Measurements from ENCODE around the gene ZNF747. TPM values are rescaled to one million over a fixed set of nuclear protein-coding genes. Genes with fewer than 3 reads are reported as not detected.
"Not testable (repeated sequence)": the region's sequence is repeated elsewhere in the genome, so short reads cannot be mapped to it uniquely, and the experiment has no call there.

Gene ZNF747
- total RNA-seq, 4 donors from 2014 or later, result 16.0 to 25.7 (median 16.8) TPM

DNA sequence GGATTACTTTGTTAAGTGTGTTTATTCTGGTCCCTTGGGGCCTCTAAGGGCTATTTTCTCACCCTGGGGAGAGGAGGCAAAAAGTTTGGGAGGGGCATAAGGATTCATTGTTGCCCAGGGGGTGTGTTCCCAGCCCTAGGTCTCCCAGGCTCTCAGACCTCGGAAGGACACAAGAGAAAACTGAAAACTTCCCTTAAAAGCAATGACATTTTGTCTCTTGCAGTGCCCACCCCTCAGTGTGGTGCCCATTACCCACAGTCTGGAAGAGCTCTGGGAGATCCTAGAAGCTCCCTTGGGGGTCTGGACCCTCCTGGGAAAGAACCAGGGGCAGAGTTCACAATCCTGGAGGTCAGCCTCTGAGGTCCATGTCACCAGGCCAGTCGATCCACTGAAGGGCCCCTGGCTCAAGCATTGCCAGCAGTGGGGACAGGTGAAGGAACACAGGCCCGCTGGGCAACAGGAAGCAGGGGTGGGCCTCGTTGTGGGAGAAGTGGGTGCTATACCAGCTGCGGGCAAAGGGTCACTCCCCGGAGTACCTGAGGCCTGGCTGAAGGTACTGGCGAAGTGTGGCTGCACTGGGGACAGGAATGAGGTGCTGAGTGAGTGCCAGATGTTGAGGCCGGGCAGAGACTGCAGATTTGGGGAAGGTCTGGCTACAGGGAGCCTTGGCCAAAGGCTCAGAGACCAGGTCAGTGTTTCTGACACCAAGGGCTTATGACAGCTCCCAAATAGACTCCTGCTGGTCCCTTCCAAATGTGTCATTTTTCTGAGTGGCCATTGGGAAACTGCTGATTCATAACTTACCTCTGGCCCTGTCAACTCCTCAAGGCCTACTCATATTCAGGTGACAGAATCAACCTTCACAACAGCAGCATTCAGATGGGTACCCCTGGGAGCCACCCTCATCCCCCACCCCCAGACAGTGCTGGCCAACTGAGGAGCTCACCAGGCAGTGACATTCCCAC lies 4.6 kb upstream of the ZNF747 start:
- TF ChIP-seq, protein P1, sequence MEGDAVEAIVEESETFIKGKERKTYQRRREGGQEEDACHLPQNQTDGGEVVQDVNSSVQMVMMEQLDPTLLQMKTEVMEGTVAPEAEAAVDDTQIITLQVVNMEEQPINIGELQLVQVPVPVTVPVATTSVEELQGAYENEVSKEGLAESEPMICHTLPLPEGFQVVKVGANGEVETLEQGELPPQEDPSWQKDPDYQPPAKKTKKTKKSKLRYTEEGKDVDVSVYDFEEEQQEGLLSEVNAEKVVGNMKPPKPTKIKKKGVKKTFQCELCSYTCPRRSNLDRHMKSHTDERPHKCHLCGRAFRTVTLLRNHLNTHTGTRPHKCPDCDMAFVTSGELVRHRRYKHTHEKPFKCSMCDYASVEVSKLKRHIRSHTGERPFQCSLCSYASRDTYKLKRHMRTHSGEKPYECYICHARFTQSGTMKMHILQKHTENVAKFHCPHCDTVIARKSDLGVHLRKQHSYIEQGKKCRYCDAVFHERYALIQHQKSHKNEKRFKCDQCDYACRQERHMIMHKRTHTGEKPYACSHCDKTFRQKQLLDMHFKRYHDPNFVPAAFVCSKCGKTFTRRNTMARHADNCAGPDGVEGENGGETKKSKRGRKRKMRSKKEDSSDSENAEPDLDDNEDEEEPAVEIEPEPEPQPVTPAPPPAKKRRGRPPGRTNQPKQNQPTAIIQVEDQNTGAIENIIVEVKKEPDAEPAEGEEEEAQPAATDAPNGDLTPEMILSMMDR (IDR thresholded peaks at IDR 0.05), result no peak
- no peak for TF ChIP-seq EP300 (IDR thresholded peaks at IDR 0.05; ENCODE audit: low read depth)
- no peak for TF ChIP-seq POLR2A (IDR thresholded peaks at IDR 0.05)
- no peak for TF ChIP-seq POLR2AphosphoS5 (IDR thresholded peaks at IDR 0.05)
- WGBS, 2 donors (ENCODE audit: low coverage in 1 of 2), result 73% methylated on average over 8 of the region's 8 CpGs; no CpG with 5 or more reads in 1 of the 2 donors
- in situ Hi-C loops (cut with MboI; ENCODE audit: low pct_ligation_motif_present in 1 of 4, low pct_unique_long_range_greater_than_20kb in 1 of 4, low sequenced_read_pairs in 3 of 4) (no loop called here), intact Hi-C loops (cut with DNase I; ENCODE audit: low total_unique reads) (no loop called here)
- no peak overlapping the region for H3K4me3 ChIP-seq
- DNase-seq, result no peak
- no peaks in the 10 kb centered on the region for H3K27me3 ChIP-seq
- H3K27ac ChIP-seq, result peak overlapping the region in 2 of 4 donors; percentile 48 to 77
- H3K9me3 ChIP-seq, result no peaks in the 10 kb centered on the region
- peaks cover 5 to 40% (median 32%) of the 10 kb centered on the region in 4 donors for H3K4me1 ChIP-seq
- no peaks in the 10 kb centered on the region for H3K36me3 ChIP-seq

DNA sequence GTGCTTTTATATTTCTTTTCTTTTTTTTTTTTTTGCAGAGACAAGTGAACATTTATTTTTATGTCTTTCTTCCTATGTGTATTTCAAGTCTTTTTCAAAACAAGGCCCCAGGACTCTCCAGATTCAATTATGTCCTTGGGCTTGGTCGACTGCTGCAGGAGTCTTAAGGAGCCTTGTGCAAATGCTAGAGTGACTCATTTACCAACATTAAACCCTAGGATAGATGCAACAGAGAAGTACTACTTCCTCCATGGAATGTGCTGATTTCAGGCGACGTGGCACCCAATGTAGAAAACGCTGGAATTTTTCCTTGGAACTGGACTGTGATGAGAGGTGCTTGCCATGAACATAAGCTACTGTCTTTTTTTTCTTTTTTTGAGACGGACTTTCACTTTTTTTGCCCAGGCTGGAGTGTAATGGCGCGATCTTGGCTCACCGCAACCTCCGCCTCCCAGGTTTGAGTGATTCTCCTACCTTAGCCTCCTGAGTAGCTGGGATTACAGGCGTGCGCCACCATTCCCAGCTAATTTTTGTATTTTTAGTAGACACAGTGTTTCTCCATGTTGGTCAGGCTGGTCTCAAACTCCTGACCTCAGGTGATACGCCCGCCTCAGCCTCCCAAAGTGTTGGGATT lies 1.9 kb upstream of the ZNF747 start:
- in situ Hi-C loops (cut with MboI; ENCODE audit: low pct_ligation_motif_present in 1 of 4, low pct_unique_long_range_greater_than_20kb in 1 of 4, low sequenced_read_pairs in 3 of 4); intact Hi-C loops (cut with DNase I; ENCODE audit: low total_unique reads); H3K27me3 ChIP-seq; DNase-seq; H3K36me3 ChIP-seq; H3K9me3 ChIP-seq: not testable (repeated sequence)
- H3K4me3 ChIP-seq, result peak overlapping the region in 1 of 4 donors; percentile 65
- peak overlapping the region; percentile 93 to 96 (median 95) for H3K27ac ChIP-seq
- H3K4me1 ChIP-seq, result peaks cover 9 to 41% (median 35%) of the 10 kb centered on the region in 4 donors
- WGBS, 2 donors (ENCODE audit: low coverage in 1 of 2), result 88 to 90% methylated on average over 13 of the region's 13 CpGs

DNA sequence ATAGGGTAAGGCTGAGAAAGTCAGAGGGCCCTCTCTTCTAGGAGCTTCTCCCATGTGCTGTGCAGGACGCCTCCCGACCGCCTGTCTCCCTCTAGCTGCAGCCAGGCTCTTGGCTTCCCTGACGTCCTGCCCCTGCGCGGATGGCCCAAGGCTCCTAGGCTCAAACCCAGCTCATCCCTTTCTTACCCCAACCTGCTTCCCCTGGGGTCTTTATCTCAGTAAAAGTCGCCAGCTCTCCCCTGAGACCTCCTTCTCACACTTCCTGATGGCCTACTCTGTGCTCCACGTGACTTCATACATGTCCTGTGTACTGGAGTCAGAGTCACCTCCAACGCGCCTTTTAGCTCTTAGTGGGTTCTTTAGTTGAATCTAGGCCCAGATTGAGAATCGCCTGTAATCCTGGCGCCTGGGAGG lies 1.1 kb upstream of the ZNF747 start:
- Histone ChIP-seq H3K27me3 (no peaks in the 10 kb centered on the region), H3K4me3 (peak overlapping the region; percentile 51 to 65 (median 58)), H3K4me1 (peaks cover 9 to 38% (median 30%) of the 10 kb centered on the region in 4 donors), H3K27ac (peak overlapping the region; percentile 93 to 96 (median 95)), H3K9me3 (no peaks in the 10 kb centered on the region), H3K36me3 (peaks cover 0 to 12% (median 4%) of the 10 kb centered on the region in 4 donors)
- in situ Hi-C loops (cut with MboI; ENCODE audit: low pct_ligation_motif_present in 1 of 4, low pct_unique_long_range_greater_than_20kb in 1 of 4, low sequenced_read_pairs in 3 of 4), result no loop called here
- WGBS, 2 donors (ENCODE audit: low coverage in 1 of 2), result 22 to 57% methylated on average over 2 to 12 of the region's 12 CpGs
- intact Hi-C loops (cut with DNase I; ENCODE audit: low total_unique reads), result no loop called here
- TF ChIP-seq POLR2AphosphoS5 (IDR thresholded peaks at IDR 0.05), result peak in 2 of 3 donors; percentile 29 to 41
- TF ChIP-seq EP300 (IDR thresholded peaks at IDR 0.05; ENCODE audit: low read depth), result no peak
- TF ChIP-seq, protein P1 (IDR thresholded peaks at IDR 0.05), result peak; percentile 55 to 83 (median 62)
- DNase-seq, result peak; percentile 84

DNA sequence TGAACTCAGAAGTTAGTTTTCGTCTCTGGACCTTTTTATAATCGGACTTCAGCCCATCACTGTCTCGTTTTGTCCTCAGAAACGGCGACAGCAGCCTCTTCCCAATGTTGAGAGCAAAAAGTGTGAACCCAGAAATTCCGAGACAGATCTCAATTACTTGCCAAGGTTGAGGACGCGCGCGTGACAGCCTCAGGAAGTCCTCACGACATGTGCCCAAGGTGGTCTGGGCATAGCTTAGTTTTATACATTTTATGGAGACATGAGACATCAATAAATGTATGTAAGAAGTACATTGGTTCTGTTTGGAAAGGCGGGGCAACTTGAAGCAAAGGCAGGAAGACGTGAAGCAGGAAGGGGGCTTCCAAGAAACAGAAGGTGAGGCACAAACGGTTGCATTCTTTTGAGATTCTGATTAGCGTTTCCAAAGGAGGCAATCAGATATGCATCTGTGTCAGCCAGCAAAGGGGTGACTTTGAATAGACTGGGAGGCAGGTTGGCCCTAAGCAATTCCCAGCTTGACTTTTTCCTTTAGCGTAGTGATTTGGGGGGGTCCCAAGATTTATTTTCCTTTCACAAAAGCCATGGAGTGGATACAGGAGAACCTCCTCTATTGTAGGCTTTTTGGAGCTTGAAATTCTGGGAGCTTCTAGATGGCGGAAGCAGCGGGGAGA lies 583 bp upstream of the ZNF747 start:
- TF ChIP-seq EP300 (IDR thresholded peaks at IDR 0.05; ENCODE audit: low read depth), result no peak
- TF ChIP-seq POLR2A (IDR thresholded peaks at IDR 0.05), result peak; percentile 70
- Histone ChIP-seq H3K27ac (peak overlapping the region; percentile 93 to 96 (median 95)), H3K4me3 (peak overlapping the region; percentile 51 to 65 (median 58)), H3K4me1 (peaks cover 9 to 35% (median 30%) of the 10 kb centered on the region in 4 donors), H3K27me3 (no peaks in the 10 kb centered on the region), H3K9me3 (no peaks in the 10 kb centered on the region), H3K36me3 (peaks cover 0 to 12% (median 4%) of the 10 kb centered on the region in 4 donors)
- WGBS, 2 donors (ENCODE audit: low coverage in 1 of 2), result 2 to 4% methylated on average over 7 to 18 of the region's 18 CpGs
- DNase-seq, result no peak
- in situ Hi-C loops (cut with MboI; ENCODE audit: low pct_ligation_motif_present in 1 of 4, low pct_unique_long_range_greater_than_20kb in 1 of 4, low sequenced_read_pairs in 3 of 4), result no loop called here
- intact Hi-C loops (cut with DNase I; ENCODE audit: low total_unique reads), result no loop called here

All from transverse colon (tissue), 4 donors.